Activated CD8-positive, alpha-beta memory T cell treated with anti-CD3 and anti-CD28 coated beads for 36 hours (primary cell): ENCODE data around the gene TALDO1. TPM values are rescaled to one million over a fixed set of nuclear protein-coding genes. Genes with fewer than 3 reads are reported as not detected.
"Not testable (repeated sequence)": the region's sequence is repeated elsewhere in the genome, so short reads cannot be mapped to it uniquely, and the experiment has no call there.

ENCODE experiments used
- CTCF ChIA-PET: fragments of 350-600 bp; sonication (Branson Sonifier 250); formaldehyde crosslinking; loops from one replicate; lab custom pipeline; 2021; ENCODE audit warnings: antibody characterized with exemption; lab: Charles Lee
- POLR2A ChIA-PET: fragments of 350-600 bp; sonication (Branson Sonifier 250); formaldehyde crosslinking; loops from one replicate; lab custom pipeline; 2021; ENCODE audit warnings: antibody characterized with exemption; lab: Charles Lee
- total RNA-seq, 2 experiments: library from RNA; stranded (reverse); gene quantifications; one replicate each; pipeline ENCODE4 v1.2.3, GENCODE V29; 2021

TALDO1 gene
- total RNA-seq, 2 experiments from 2014 or later: 270 to 286 TPM

- POLR2A ChIA-PET: interaction anchor here (0.6 to 2.7 kb wide), 9 partner anchors 11 to 458 kb away, joined by 3 to 18 read pairs (median 4); partner anchors contain the start of genes DEAF1, EPS8L2, LRRC56 and PHRF1
These were observed 20.7 kb upstream of the TALDO1 start for GRCh38 chr11:726278-727220.

GRCh38 chr11:727281-727701 lies 20.0 kb upstream of the TALDO1 start:
- POLR2A ChIA-PET: interaction anchor here (0.6 to 2.7 kb wide), 3 partner anchors 11 to 49 kb away, joined by 3 to 18 read pairs (median 5); partner anchors contain the start of genes DEAF1 and TMEM80
- CTCF ChIA-PET: interaction anchor here (0.5 to 6.5 kb wide), 16 partner anchors 16 to 192 kb away, joined by 3 to 56 read pairs (median 3); partner anchors contain the start of genes DEAF1, HRAS, TALDO1 and TMEM80

More at GRCh38 chr11:726278-727220, 20.7 kb upstream of the TALDO1 start:
- CTCF ChIA-PET: interaction anchor here (0.7 to 6.8 kb wide), 9 partner anchors 30 to 191 kb away, joined by 3 to 59 read pairs (median 4); partner anchors contain the start of genes DEAF1, HRAS and TMEM80

DNA sequence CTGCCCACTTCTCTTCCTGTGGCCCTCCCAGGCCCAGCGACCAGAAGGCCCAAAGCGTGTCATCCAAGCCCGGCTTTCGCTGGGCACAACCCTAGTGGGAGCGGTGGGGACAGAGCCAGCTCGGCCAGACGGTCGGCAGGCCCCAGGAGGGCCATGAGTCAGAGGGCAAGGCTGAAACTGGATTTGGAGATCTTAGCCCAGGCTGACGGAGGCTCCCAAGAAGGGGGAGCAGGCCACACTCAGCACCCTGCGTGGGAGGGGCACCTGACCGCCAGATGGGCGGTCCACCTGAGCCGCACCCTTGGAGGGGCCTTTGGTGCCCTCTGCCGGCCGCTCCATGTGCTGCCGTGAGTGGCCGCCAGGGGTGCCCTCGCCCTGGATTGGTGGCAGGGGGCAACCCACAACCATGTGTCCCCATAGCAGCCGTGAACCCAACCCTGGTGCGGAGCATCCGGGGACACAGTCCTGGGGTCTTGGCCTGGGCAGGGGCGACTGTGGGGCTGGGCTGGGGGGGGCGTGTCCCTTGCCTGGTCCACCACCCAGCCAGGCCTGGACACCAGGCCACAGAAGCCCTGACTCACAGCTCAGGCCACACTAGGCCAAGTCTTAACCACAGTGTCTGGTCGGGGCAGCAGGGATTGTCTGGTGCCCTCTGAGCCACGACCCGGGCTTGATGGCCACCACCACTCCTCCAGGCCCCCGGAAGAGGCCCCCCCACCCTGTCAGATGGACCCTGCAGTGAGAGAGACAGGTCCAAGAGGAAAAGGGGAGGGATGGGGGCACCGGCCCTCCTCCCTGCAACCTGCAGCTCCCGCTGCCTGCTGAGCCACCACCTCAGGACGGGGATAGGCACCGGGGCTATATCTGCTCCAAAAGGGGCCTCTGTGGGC lies 19.2 kb upstream of the TALDO1 start:
- ChIA-PET CTCF (interaction anchor here (0.5 to 6.5 kb wide), 16 partner anchors 17 to 285 kb away, joined by 3 to 56 read pairs (median 3); partner anchors contain the start of genes DEAF1, TALDO1 and TMEM80), POLR2A (interaction anchor here (1.0 kb wide), 1 partner anchor 18 kb away, joined by 3 read pairs; no protein-coding TSS in a partner anchor)

DNA sequence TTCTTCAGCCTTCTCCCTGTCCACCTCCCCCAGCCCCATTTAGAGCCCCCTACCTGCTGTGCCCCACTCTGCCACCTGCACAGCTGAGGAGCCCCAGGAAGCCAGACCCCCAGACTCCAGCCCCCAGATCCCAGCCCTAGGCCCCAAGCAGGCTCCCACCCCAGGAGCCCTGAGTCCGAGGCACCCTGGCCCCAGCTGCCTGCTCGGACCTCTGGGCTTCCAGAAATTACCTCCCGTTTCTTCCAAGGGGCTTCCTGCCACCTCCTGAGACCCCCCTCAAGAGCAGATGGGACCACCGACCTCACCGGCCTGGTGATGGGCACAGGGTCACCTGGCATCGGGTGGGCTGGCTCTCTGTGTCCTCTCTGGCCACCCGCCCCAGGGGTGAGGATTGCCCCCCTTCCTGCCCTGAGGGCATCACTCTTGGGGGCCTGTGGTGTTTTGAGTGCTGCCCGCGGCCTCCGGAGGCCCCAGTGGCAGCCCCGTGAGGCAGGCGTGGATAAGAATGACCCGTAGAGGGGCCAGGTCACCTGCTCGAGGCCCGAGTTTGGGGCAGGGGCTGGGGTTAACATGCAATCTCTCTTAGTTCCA lies 18.3 kb upstream of the TALDO1 start:
- POLR2A ChIA-PET: interaction anchor here (1.0 kb wide), 1 partner anchor 17 kb away, joined by 3 read pairs; no protein-coding TSS in a partner anchor
- CTCF ChIA-PET: interaction anchor here (0.6 to 1.7 kb wide), 6 partner anchors 21 to 286 kb away, joined by 3 to 5 read pairs (median 4); no protein-coding TSS in a partner anchor

DNA sequence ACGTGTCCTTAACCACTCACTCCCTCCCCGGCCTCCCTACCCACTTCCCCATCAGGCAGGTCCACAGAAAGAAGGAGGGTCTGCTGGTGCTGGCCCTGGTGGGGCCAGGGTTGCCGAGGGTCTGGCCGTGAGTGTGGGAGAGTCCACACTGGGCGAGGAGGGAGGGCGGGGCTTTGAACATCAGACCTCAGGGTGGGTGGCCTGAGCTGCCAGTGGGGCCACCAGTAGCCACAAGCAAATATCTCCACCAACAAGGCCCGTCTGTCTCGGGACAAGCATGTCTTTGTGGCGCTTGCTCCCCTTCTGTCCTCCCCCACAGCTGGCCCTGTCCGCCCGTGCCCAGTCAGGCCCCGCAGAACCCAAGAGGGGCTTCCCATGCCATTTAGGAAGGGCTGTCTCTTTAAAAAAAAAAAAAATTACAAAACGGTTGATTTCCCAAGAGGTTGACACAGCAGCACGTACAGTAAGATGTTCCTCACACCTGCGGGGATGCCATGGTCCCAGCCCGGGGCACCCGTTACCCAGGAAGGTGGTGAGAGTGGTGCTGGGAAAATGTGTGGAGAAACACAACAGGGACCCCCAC lies 17.7 kb upstream of the TALDO1 start:
- POLR2A ChIA-PET: no interaction called here
- CTCF ChIA-PET: interaction anchor here (0.7 to 1.4 kb wide), 4 partner anchors 18 to 189 kb away, joined by 3 to 4 read pairs (median 3); partner anchors contain the start of gene TALDO1

DNA sequence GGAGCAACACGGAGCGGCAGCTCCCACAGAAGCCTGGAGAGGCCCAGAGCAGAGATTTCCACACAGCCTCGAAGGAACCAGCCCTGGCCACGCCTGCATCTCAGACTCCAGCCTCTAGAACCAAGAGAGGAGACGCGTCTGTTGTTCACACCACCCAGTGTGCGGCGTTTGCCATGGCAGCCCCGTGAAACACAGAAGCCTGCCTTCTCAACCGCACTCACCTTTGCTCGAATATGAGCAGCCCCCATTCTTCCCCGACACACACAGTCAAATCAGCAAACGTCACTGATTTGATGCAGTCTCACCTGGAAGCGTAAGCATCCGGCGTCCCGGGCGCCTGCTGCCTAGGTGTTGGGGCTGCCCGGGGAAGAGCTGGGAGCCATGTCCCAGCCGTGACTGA lies 14.2 kb upstream of the TALDO1 start:
- ChIA-PET POLR2A (interaction anchor here (0.6 to 0.7 kb wide), 2 partner anchors 14 to 26 kb away, joined by 3 to 6 read pairs; no protein-coding TSS in a partner anchor), CTCF (interaction anchor here (1.3 kb wide), 1 partner anchor 10 kb away, joined by 3 read pairs; no protein-coding TSS in a partner anchor)

GRCh38 chr11:734541-734940 lies 12.7 kb upstream of the TALDO1 start:
- POLR2A ChIA-PET, CTCF ChIA-PET: not testable (repeated sequence)

DNA sequence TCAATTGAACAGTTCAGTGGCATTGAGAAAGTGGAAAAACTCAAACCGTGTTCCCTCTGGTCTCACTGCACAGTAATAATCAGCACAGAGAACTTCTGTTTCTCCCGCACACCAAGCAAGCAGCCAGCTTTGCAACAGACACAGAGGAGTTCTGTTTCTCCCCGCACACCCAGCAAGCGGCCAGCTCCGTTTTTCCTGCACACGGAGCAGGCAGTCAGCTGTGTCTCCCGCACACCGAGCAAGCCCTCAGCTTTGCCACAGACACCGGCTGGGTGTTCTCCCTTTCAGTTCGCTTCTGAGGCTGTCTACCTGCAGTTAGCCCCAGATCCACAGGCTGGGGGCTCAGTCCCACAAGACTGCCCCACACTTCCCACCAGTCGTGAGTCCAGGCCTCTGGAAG lies 9.9 kb upstream of the TALDO1 start:
- ChIA-PET CTCF (interaction anchor here (1.0 to 1.5 kb wide), 3 partner anchors 11 to 38 kb away, joined by 3 to 5 read pairs (median 4); no protein-coding TSS in a partner anchor), POLR2A (no interaction called here)

- CTCF ChIA-PET: interaction anchor here (1.0 to 1.5 kb wide), 2 partner anchors 20 to 38 kb away, joined by 3 to 5 read pairs; no protein-coding TSS in a partner anchor
- POLR2A ChIA-PET: not testable (repeated sequence)
These were observed 9.4 kb upstream of the TALDO1 start for GRCh38 chr11:737899-738298.

GRCh38 chr11:742156-742546 lies 5.1 kb upstream of the TALDO1 start:
- ChIA-PET POLR2A (no interaction called here), CTCF (no interaction called here)

- POLR2A ChIA-PET: no interaction called here
- CTCF ChIA-PET: interaction anchor here (0.6 kb wide), 1 partner anchor 103 kb away, joined by 3 read pairs; no protein-coding TSS in a partner anchor
These were observed 4.6 kb upstream of the TALDO1 start for GRCh38 chr11:742571-743201.

DNA sequence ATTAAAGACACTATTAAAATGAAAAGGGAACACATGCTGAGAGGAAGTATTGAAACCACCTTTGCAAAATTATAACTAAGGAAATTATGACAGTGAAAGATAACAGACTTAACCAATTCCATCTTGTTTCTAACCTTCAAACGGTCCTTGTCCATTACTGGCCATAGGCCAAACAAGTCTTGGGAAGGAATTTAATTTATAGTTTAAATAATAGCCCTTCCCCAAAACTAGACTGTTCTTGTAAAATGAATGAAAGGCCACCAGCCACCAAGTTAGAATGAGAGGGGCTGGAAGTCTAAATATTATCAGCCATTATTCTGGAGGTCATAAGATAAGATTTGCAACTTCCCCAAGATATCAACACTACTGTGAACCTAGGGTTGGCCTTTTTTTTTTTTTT lies 1.8 kb upstream of the TALDO1 start:
- POLR2A ChIA-PET: interaction anchor here (0.8 kb wide), 1 partner anchor 176 kb away, joined by 6 read pairs; no protein-coding TSS in a partner anchor
- CTCF ChIA-PET: interaction anchor here (1.1 to 1.8 kb wide), 2 partner anchors 22 to 50 kb away, joined by 3 to 7 read pairs; no protein-coding TSS in a partner anchor

DNA sequence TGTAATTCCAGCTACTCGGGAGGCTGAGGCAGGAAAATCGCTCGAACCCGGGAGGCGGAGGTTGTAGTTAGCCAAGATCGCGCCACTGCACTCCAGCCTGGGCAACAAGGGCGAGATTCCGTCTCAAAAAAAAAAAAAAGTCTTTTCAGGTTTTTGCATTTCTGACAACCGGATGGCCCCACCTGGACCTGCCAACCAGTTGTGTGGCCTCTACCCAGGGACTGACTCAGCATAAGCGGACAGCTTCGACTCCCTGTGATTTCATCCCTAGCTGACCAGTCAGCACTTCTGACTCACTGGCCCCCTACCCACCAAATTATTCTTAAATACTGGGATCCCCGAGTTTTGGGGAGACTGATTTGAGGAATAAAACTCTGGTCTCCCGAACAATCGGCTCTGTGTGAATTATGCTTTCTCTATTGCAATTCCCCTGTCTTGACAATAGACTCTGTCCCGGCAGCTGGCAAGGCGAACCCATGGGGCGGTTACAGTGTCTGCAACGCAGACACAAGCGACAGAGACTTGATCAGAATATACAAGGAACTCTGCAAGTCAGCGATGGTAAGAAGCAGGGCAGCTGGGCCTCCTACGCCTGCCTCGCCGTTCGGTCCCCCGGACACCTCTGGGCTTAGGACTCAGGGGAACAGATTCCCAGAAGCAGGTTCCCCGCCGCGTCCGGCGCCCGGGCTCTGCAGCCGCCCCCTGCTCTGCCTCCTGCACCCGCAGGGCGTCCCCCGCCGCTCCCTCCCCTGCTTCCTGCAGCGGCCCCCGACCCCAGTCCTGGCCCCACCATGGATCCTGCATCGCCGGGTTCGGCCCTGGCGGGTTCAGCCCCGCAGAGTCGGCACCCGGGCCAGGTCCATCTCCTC lies 741 bp upstream of the TALDO1 start:
- ChIA-PET POLR2A (interaction anchor here (0.5 to 1.2 kb wide), 5 partner anchors 13 to 211 kb away, joined by 3 to 6 read pairs (median 3); no protein-coding TSS in a partner anchor), CTCF (interaction anchor here (0.6 to 2.6 kb wide), 8 partner anchors 10 to 178 kb away, joined by 3 to 12 read pairs (median 3); partner anchors contain the start of gene TMEM80)

DNA sequence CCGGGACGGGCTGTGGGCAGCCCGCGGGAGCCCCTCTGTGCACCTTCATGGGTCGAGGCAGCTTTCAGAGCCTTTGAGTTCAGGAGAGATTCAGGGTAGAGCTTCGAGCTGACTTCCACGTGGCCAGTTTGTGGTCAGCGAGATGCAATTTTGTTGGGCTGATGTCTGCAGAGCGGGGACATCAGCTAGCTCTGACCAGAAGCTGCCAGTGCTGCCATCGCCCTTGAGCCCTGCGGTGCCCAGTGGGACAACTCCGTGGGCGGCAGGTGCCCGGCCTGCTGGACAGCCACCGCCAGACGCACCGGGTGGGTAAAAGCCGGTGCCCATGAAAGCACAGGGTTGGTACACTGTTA lies 719 bp downstream of the TALDO1 start:
- CTCF ChIA-PET: interaction anchor here (0.8 to 2.6 kb wide), 6 partner anchors 11 to 51 kb away, joined by 3 to 12 read pairs (median 4); partner anchors contain the start of genes GATD1 and TMEM80

GRCh38 chr11:749731-750130 lies 2.5 kb downstream of the TALDO1 start:
- ChIA-PET CTCF (interaction anchor here (1.4 to 1.9 kb wide), 2 partner anchors 12 to 22 kb away, joined by 4 to 5 read pairs; no protein-coding TSS in a partner anchor), POLR2A (interaction anchor here (0.5 kb wide), 1 partner anchor 148 kb away, joined by 3 read pairs; no protein-coding TSS in a partner anchor)

More for the DNA sequence above, 719 bp downstream of the TALDO1 start:
- POLR2A ChIA-PET: interaction anchor here (0.6 to 1.3 kb wide), 3 partner anchors 18 to 49 kb away, joined by 3 to 4 read pairs (median 3); no protein-coding TSS in a partner anchor
